SU-DHL-6 (cell line): ENCODE results near the gene C11orf87.

Source experiments
- H2AFZ ChIP-seq: fragments of 200-600 bp; sonication (generic); 2 replicates; pipeline ENCODE4 v1.6.1; 2014; ENCODE audit warnings: low read depth, mild to moderate bottlenecking, moderate library complexity, mixed read lengths, antibody characterized with exemption, low read length; ENCODE audit not compliant: severe bottlenecking
- H3F3A ChIP-seq: fragments of 200-600 bp; shearing (Covaris generic); 2 replicates; pipeline ENCODE4 v1.6.0; 2016; ENCODE audit warnings: antibody characterized with exemption, mild to moderate bottlenecking; ENCODE audit not compliant: insufficient read depth
- H3K27ac ChIP-seq: fragments of 200-600 bp; sonication (generic); 2 replicates; pipeline ENCODE4 v1.5.1; 2016; ENCODE audit warnings: low read depth, mild to moderate bottlenecking, low read length, moderate library complexity, mixed read lengths
- H3K27me3 ChIP-seq: fragments of 200-600 bp; sonication (generic), shearing (Covaris generic); 2 replicates; pipeline ENCODE4 v1.6.0; 2014; ENCODE audit warnings: mild to moderate bottlenecking, low read length
- H3K36me3 ChIP-seq: fragments of 200-600 bp; sonication (generic); 2 replicates; pipeline ENCODE4 v1.6.1; 2014; ENCODE audit warnings: mild to moderate bottlenecking, low read length, mixed read lengths
- H3K4me2 ChIP-seq: fragments of 300-600, 200-600 bp; shearing (Covaris generic), sonication (generic); 2 replicates; pipeline ENCODE4 v1.6.0; 2014; ENCODE audit warnings: low read length, low read depth, mild to moderate bottlenecking; ENCODE audit not compliant: poor library complexity, severe bottlenecking
- H3K4me3 ChIP-seq: fragments of 200-600 bp; sonication (generic); 2 replicates; pipeline ENCODE4 v1.5.1; 2014; ENCODE audit warnings: antibody characterized with exemption, low read length, mild to moderate bottlenecking, mixed read lengths; ENCODE audit not compliant: insufficient read depth, poor library complexity, severe bottlenecking
- H3K79me2 ChIP-seq: fragments of 200-600 bp; sonication (generic); 2 replicates; pipeline ENCODE4 v1.6.1; 2014; ENCODE audit warnings: mild to moderate bottlenecking, low read length, moderate library complexity; ENCODE audit not compliant: insufficient read depth
- H3K9ac ChIP-seq: fragments of 200-600 bp; sonication (generic); 2 replicates; pipeline ENCODE4 v1.7.0; 2014; ENCODE audit warnings: mild to moderate bottlenecking, low read length
- H3K9me2 ChIP-seq: fragments of 200-600 bp; sonication (generic); replicated peaks from 2 replicates; pipeline ENCODE4 v1.6.1; 2014; ENCODE audit warnings: low read length; ENCODE audit not compliant: insufficient read depth
- H3K9me3 ChIP-seq: fragments of 200-600 bp; sonication (generic); 2 replicates; pipeline ENCODE4 v1.6.1; 2014; ENCODE audit warnings: low read length, mixed read lengths; ENCODE audit not compliant: insufficient read depth
- H4K20me1 ChIP-seq: fragments of 200-600 bp; sonication (generic); 2 replicates; pipeline ENCODE4 v1.6.1; 2014; ENCODE audit warnings: low read depth, mild to moderate bottlenecking, antibody characterized with exemption, low read length, moderate library complexity, mixed read lengths
- CTCF ChIP-seq: fragments of 200-600 bp; sonication (generic); IDR thresholded peaks from one replicate; pipeline ENCODE4 v1.5.1; 2017; ENCODE audit warnings: antibody characterized with exemption, mild to moderate bottlenecking, low read length, moderate library complexity; ENCODE audit not compliant: insufficient read depth, poor library complexity, severe bottlenecking
- EZH2phosphoT487 ChIP-seq: fragments of 200-600 bp; sonication (generic), shearing (Covaris generic); conservative IDR thresholded peaks from 2 replicates; pipeline ENCODE4 v1.6.1; 2018; ENCODE audit warnings: mild to moderate bottlenecking, antibody characterized with exemption, low read length, moderate library complexity, mixed read lengths

The C11orf87 gene

GRCh38 chr11:109454857-109455256 lies 32.9 kb downstream of the C11orf87 start:
- H3K4me2 ChIP-seq, result no peak overlapping the region
- no peak overlapping the region for H3K9ac ChIP-seq
- H3K36me3 ChIP-seq, result no peaks in the 10 kb centered on the region
- no peaks in the 10 kb centered on the region; the same call in 1 of the 2 replicates for H3K9me2 ChIP-seq
- no peak overlapping the region for H2AFZ ChIP-seq
- H3K27ac ChIP-seq, result no peak overlapping the region
- no peaks in the 10 kb centered on the region for H4K20me1 ChIP-seq
- no peaks in the 10 kb centered on the region for H3K79me2 ChIP-seq
- no peaks in the 10 kb centered on the region for H3F3A ChIP-seq
- no peaks in the 10 kb centered on the region for H3K27me3 ChIP-seq
- TF ChIP-seq EZH2phosphoT487 (no peak), CTCF (no peak)
- H3K4me3 ChIP-seq, result no peak overlapping the region
- H3K9me3 ChIP-seq, result no peaks in the 10 kb centered on the region
